Measurements from ENCODE around the gene SYVN1. TPM values are rescaled to one million over a fixed set of nuclear protein-coding genes. Genes with fewer than 3 reads are reported as not detected.

Gene SYVN1
- total RNA-seq, 2 donors from 2014 or later = 64.3 to 66.0 TPM

- Histone ChIP-seq H3K27ac (no peak overlapping the region), H3K9me3 (no peaks in the 10 kb centered on the region), H3K4me3 (no peak overlapping the region), H3K4me1 (peaks cover 17% of the 10 kb centered on the region), H3K36me3 (no peaks in the 10 kb centered on the region), H3K9ac (ENCODE audit: low read depth in 2 of 2, low read length in 2 of 2) (no peak overlapping the region), H3K27me3 (no peaks in the 10 kb centered on the region)
- TF ChIP-seq CTCF (IDR thresholded peaks at IDR 0.05) = no peak
- no peak for DNase-seq
- intact Hi-C loops (cut with DNase I) = no loop called here
Observed at GRCh38 chr11:65108469-65109123, 25.7 kb downstream of the SYVN1 start.

- H3K9ac ChIP-seq (ENCODE audit: low read depth in 2 of 2, low read length in 2 of 2) = no peak overlapping the region
- no peak for DNase-seq
- intact Hi-C loops (cut with DNase I) = no loop called here
- no peak overlapping the region for H3K4me3 ChIP-seq
- H3K9me3 ChIP-seq = no peaks in the 10 kb centered on the region
- H3K36me3 ChIP-seq = no peaks in the 10 kb centered on the region
- H3K4me1 ChIP-seq = peaks cover 10% of the 10 kb centered on the region
- no peak for TF ChIP-seq CTCF (IDR thresholded peaks at IDR 0.05)
- no peak overlapping the region for H3K27ac ChIP-seq
- no peaks in the 10 kb centered on the region for H3K27me3 ChIP-seq
Observed at GRCh38 chr11:65107751-65108468, 26.4 kb downstream of the SYVN1 start.

- Histone ChIP-seq H3K27ac (no peak overlapping the region), H3K4me3 (no peak overlapping the region), H3K9ac (ENCODE audit: low read depth in 2 of 2, low read length in 2 of 2) (no peak overlapping the region), H3K4me1 (peaks cover 8% of the 10 kb centered on the region), H3K9me3 (no peaks in the 10 kb centered on the region), H3K36me3 (no peaks in the 10 kb centered on the region), H3K27me3 (no peaks in the 10 kb centered on the region)
- intact Hi-C loops (cut with DNase I) = no loop called here
- no peak for TF ChIP-seq CTCF (IDR thresholded peaks at IDR 0.05)
- DNase-seq = no peak
Observed at GRCh38 chr11:65107078-65107477, 27.2 kb downstream of the SYVN1 start.

- Histone ChIP-seq H3K27me3 (no peaks in the 10 kb centered on the region), H3K27ac (no peak overlapping the region), H3K9me3 (no peaks in the 10 kb centered on the region), H3K9ac (ENCODE audit: low read depth in 2 of 2, low read length in 2 of 2) (no peak overlapping the region), H3K4me1 (no peaks in the 10 kb centered on the region), H3K4me3 (no peak overlapping the region), H3K36me3 (no peaks in the 10 kb centered on the region)
- TF ChIP-seq CTCF (IDR thresholded peaks at IDR 0.05) = no peak
- DNase-seq = no peak
- intact Hi-C loops (cut with DNase I) = no loop called here
Observed at GRCh38 chr11:65104628-65105027, 29.7 kb downstream of the SYVN1 start.

- no peaks in the 10 kb centered on the region for H3K36me3 ChIP-seq
- no peak overlapping the region for H3K9ac ChIP-seq (ENCODE audit: low read depth in 2 of 2, low read length in 2 of 2)
- H3K4me1 ChIP-seq = no peaks in the 10 kb centered on the region
- H3K4me3 ChIP-seq = no peak overlapping the region
- no peak for TF ChIP-seq CTCF (IDR thresholded peaks at IDR 0.05)
- no peak overlapping the region for H3K27ac ChIP-seq
- no peaks in the 10 kb centered on the region for H3K9me3 ChIP-seq
- no peaks in the 10 kb centered on the region for H3K27me3 ChIP-seq
- DNase-seq = no peak
- intact Hi-C loops (cut with DNase I) = no loop called here
Observed at GRCh38 chr11:65103476-65103875, 30.8 kb downstream of the SYVN1 start.
